Subcutaneous abdominal adipose tissue (tissue), 5 donors: ENCODE measurements around the gene SBSN.

ENCODE experiments used
- H3K27ac ChIP-seq: one replicate; pipeline ENCODE4 v1.7.0; 2013; ENCODE audit warnings: low read depth, mild to moderate bottlenecking, inconsistent platforms, low read length, moderate library complexity
- H3K27me3 ChIP-seq, 5 donors: one replicate each; pipeline ENCODE4 v1.7.0; 2013; ENCODE audit warnings: low read length in 5 of 5, inconsistent platforms in 1 of 5; ENCODE audit not compliant: control insufficient read depth in 5 of 5, insufficient read depth in 4 of 5
- H3K36me3 ChIP-seq, 5 donors: one replicate each; pipeline ENCODE4 v1.7.0; 2013; ENCODE audit warnings: low read length in 5 of 5; ENCODE audit not compliant: control insufficient read depth in 5 of 5, insufficient read depth in 5 of 5
- H3K4me1 ChIP-seq, 5 donors: one replicate each; pipeline ENCODE4 v1.7.0; 2013; ENCODE audit warnings: low read length in 5 of 5, mild to moderate bottlenecking in 3 of 5, moderate library complexity in 1 of 5; ENCODE audit not compliant: control insufficient read depth in 5 of 5, insufficient read depth in 5 of 5
- H3K4me3 ChIP-seq, 5 donors: one replicate each; pipeline ENCODE4 v1.7.0; 2013; ENCODE audit warnings: low read length in 5 of 5, low read depth in 1 of 5
- H3K9ac ChIP-seq, 5 donors: one replicate each; pipeline ENCODE4 v1.7.0; 2013; ENCODE audit warnings: low read length in 5 of 5, mild to moderate bottlenecking in 4 of 5, moderate library complexity in 3 of 5
- H3K9me3 ChIP-seq, 5 donors: one replicate each; pipeline ENCODE4 v1.7.0; 2013; ENCODE audit warnings: low read length in 5 of 5; ENCODE audit not compliant: control insufficient read depth in 5 of 5
- donor health status: healthy.
- donor health status: healthy.
- donor health status: healthy.
- donor health status: healthy.
- donor health status: healthy.

Gene SBSN

DNA sequence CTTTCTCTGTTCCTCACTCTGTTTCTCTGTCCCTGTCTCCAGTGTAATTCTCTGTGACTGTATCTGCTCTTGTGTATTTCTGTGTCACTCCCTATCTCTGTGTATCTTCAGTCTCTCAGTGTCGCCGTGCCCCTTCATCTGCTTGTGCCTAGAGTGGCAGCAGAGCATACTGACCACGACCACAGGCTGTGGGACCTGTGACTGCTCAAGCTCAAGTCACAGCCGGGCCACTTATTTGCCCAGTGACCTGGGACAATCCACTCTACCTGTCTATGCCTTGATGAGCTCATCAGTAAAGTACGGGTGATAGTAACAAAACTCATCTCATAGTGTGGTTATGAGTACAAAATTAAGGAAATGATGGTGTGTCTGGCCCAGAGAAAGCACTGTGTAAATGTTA lies 26.0 kb upstream of the SBSN start:
- peaks cover 0 to 5% (median 0%) of the 10 kb centered on the region in 5 donors for H3K36me3 ChIP-seq
- H3K27me3 ChIP-seq, result peaks cover 17 to 36% (median 28%) of the 10 kb centered on the region in 5 donors
- H3K4me3 ChIP-seq, result no peak overlapping the region
- H3K9ac ChIP-seq, result no peak overlapping the region
- no peaks in the 10 kb centered on the region for H3K9me3 ChIP-seq
- H3K27ac ChIP-seq, result no peak overlapping the region
- H3K4me1 ChIP-seq, result peaks cover 0 to 11% (median 8%) of the 10 kb centered on the region in 5 donors

DNA sequence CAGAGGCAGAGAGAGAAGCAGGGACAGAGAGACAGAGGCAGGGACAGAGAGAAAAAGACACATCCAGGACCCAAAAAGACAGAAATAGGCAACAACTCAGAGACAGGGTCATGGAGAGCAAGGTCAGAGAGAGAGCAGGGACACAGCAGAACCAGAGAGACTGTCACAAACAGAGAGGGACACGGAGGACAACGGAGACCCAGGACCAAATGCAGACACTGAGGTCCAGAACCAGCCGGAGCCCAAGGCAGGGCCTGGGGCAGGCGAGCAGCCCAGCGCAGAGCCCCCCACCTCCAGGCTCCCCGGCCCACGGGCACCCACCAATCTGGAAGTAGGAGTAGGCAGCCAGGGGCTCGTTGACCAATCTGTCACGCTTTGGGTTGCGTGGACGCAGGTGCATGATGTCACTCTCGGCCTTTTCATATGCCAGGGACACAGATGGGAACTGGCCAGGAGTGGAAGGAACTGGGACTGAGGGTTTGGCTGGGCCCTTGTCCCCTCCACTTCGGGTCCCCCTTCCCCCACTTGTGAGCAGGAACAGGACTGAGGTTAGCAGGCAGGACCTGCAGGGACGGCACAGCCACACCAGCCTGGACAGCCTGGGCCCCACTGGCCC lies 25.4 kb upstream of the SBSN start:
- H3K9ac ChIP-seq, result no peak overlapping the region
- H3K9me3 ChIP-seq, result no peaks in the 10 kb centered on the region
- H3K4me3 ChIP-seq, result no peak overlapping the region
- no peak overlapping the region for H3K27ac ChIP-seq
- H3K36me3 ChIP-seq, result peaks cover 0 to 5% (median 0%) of the 10 kb centered on the region in 5 donors
- peaks cover 11 to 30% (median 22%) of the 10 kb centered on the region in 5 donors for H3K27me3 ChIP-seq
- H3K4me1 ChIP-seq, result peaks cover 0 to 11% (median 7%) of the 10 kb centered on the region in 5 donors

DNA sequence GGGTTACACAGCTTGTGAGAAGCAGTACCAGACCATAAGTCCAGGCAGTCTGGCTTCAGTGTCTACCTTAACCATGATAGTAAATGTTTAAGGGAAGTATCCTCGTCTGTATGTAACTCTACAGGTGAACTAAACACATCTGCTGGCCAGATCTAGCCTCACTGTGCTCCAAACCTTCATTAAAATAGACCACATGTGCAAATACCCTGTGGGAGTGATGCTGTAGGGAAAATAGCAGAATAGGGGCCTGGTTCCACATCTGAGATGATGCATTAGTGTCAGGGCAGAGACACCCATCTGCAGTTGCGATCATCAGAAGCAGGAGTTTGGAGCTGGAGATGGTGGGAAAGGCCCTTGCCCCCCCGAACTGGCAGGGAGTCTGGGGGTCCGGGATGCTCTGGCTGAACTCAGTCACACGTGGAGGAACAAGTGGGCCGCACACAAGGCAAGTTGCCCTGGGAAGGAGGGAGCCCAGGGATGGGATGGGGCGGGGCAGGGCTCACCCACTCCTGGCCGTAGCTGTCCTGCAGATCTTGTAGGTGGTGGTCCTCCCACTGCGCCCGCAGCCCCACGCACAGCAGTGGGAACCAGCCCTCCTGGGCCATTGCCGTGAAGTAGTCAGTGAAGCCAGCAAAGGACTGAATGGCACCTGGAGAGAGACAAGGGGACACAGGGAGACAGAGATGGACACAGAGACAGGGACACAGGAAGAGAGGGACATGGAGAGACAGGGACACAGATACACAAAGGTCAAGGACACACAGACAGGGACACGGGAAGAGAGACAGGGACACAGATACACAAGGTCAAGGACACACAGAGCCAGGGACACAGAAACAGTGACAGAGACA lies 24.6 kb upstream of the SBSN start:
- Histone ChIP-seq H3K27ac (no peak overlapping the region), H3K4me3 (no peak overlapping the region), H3K9ac (no peak overlapping the region), H3K36me3 (peaks cover 0 to 5% (median 0%) of the 10 kb centered on the region in 5 donors), H3K4me1 (peaks cover 0 to 4% (median under 1%) of the 10 kb centered on the region in 5 donors), H3K9me3 (no peaks in the 10 kb centered on the region), H3K27me3 (peaks cover 6 to 23% (median 17%) of the 10 kb centered on the region in 5 donors)

DNA sequence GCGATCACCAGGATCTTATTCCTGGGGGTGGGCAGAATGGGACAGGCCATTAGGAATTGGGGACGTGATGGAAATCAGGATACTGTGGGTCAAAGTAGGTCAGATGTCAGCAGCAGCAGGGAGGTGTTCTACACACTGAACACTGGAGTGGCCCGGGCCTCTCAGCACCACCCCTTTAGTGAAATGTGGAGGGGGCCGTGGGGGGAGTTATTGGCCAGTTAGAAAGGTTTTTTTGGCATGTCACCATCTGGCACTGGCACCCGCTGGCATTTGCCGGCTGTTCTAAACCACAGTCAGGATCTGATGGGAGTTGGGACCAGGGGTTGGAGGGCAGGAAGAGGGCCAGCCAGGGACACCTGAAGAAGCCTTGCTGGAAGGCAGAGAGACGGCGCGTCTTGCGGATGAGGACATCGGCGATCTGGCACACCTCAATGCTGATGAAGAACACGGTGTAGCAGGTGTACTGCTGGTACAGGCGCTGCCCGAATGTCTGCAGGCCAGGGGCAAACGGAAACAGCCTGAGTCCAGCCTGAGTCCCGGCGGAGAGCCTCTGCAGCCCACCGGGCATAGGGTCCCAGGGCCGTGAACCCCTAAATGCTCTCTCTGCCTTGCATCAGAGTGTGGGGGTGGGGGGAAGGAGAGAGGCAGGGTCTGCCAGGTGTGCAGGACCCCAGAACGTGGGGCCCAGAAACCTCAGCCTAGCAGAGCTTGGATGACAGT lies 23.1 kb upstream of the SBSN start:
- peaks cover 3 to 8% (median 7%) of the 10 kb centered on the region in 5 donors for H3K4me1 ChIP-seq
- H3K9me3 ChIP-seq, result no peaks in the 10 kb centered on the region
- H3K27me3 ChIP-seq, result peaks cover 0 to 15% (median 5%) of the 10 kb centered on the region in 5 donors
- no peak overlapping the region for H3K4me3 ChIP-seq
- H3K36me3 ChIP-seq, result peaks cover 0 to 7% (median 5%) of the 10 kb centered on the region in 5 donors
- H3K9ac ChIP-seq, result no peak overlapping the region
- H3K27ac ChIP-seq, result no peak overlapping the region

DNA sequence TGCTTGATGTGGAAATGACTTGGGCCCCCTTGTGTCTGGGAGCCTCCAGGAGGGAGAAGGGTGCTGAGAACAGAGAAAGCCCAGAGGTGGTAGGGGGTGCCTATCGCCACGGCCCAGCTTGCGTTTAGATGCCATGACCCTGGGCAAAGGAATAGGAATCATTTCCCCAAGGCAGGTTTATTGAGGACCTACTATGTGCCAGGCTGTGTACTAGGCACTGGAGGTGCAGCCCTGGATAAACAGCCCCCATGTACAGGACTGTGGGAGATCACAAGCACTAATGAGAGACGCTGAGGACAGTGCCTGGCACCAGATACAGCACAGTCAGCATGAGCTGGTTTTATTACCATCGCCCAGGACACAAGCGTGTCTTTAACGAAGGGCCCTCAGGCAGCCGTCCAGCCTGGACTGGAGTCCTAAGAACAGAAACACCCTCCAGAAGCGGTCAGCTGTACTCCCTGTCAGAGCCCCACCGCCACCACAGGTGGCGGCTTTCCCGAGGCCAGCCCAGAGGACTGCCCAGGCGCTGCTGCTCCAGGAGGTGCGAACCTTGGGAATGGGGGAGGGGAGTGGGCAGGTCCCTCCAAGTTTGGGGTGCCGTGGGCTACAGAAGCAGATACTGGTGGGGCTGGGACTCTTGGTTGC lies 21.9 kb upstream of the SBSN start:
- no peak overlapping the region for H3K27ac ChIP-seq

DNA sequence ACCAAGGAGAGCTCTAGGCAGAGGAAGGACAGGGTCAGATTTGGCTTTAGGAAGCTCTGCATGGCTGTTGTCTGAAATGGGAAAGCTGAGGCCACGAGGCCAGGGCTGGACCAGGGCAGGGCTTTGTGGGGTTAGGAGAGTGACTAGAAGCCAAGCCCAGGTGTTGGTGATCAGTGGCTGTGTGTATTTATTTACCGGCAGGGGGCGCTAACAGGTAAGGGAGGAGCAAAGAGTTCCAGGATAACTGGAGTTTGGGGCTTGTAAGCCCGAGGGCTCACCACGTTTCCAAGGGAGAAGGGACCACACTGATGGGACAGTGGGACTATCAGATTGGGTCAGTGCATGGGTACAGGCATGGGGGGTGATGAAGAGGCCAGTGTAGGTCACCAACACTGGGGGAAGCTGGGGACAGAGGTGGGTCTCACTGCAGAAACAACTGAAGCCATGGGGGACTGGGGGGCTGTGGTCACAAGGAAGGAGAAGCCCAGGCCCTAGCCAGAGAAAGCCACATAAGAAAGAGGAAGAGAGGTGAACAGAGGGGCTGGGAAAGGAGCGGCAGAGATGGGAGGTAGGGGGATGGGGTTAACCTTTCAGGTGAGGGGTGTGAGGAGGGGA lies 21.2 kb upstream of the SBSN start:
- Histone ChIP-seq H3K4me1 (peaks cover 6 to 24% (median 23%) of the 10 kb centered on the region in 5 donors), H3K36me3 (peaks cover 0 to 7% (median 5%) of the 10 kb centered on the region in 5 donors), H3K9me3 (no peaks in the 10 kb centered on the region), H3K27ac (no peak overlapping the region), H3K27me3 (peaks cover 0 to 6% (median 0%) of the 10 kb centered on the region in 5 donors), H3K9ac (peak overlapping the region in 1 of 5 donors; percentile 0), H3K4me3 (no peak overlapping the region)

More for the DNA sequence above, 21.9 kb upstream of the SBSN start:
- Histone ChIP-seq H3K9me3 (no peaks in the 10 kb centered on the region), H3K9ac (peak overlapping the region in 1 of 5 donors; percentile 0), H3K27me3 (peaks cover 0 to 8% (median 1%) of the 10 kb centered on the region in 5 donors), H3K36me3 (peaks cover 0 to 7% (median 5%) of the 10 kb centered on the region in 5 donors), H3K4me3 (no peak overlapping the region), H3K4me1 (peaks cover 6 to 17% (median 15%) of the 10 kb centered on the region in 5 donors)

DNA sequence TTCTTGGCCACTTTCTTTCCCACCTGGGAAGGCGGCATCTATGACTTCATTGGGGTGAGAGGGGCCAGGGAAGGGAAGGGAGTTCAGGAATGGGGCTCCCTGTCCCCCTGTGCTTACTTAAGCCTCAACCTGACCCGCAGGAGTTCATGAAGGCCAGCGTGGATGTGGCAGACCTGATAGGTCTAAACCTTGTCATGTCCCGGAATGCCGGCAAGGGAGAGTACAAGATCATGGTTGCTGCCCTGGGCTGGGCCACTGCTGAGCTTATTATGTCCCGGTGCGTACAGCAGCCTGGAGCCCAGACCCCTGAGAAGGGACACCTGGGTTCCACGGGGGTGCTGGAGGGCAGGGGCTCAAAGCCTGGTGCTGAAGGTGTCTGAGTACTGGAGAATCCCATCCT lies 18.4 kb upstream of the SBSN start:
- Histone ChIP-seq H3K9ac (peak overlapping the region in 4 of 5 donors; percentile 86 to 96 (median 90)), H3K4me1 (peaks cover 6 to 28% (median 24%) of the 10 kb centered on the region in 5 donors), H3K9me3 (no peaks in the 10 kb centered on the region), H3K27me3 (no peaks in the 10 kb centered on the region), H3K4me3 (peak overlapping the region; percentile 70 to 87 (median 83)), H3K36me3 (peaks cover 0 to 9% (median 5%) of the 10 kb centered on the region in 5 donors), H3K27ac (no peak overlapping the region)

DNA sequence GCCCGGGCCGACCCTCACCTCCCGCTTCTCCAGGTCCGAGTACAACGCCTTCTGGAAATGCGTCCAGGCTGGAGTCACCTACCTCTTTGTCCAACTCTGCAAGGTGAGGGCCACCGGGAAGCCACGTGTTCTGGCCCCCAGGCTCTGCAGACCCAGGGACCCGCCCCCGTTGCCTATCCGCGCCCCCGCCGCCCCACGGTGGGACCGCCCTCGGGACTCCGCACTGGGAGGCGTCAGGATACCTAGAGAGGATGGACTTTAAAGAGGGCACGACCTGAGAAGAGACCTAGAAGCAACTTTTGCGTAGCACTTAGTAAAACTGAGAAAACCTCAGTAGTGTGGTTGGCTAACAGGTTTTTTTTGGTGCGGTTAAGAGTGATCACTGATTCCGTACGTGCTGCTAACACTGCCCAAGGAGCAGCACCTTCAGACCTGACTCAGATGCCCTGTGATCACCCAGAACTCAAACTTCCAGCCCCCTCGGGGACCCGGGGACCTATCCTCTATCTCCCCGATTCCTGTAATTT lies 17.8 kb upstream of the SBSN start:
- no peaks in the 10 kb centered on the region for H3K27me3 ChIP-seq
- H3K36me3 ChIP-seq, result peaks cover 0 to 9% (median 5%) of the 10 kb centered on the region in 5 donors
- no peaks in the 10 kb centered on the region for H3K9me3 ChIP-seq
- peaks cover 6 to 28% (median 24%) of the 10 kb centered on the region in 5 donors for H3K4me1 ChIP-seq
- peak overlapping the region; percentile 38 to 96 (median 87) for H3K9ac ChIP-seq
- H3K4me3 ChIP-seq, result peak overlapping the region; percentile 70 to 87 (median 83)
- H3K27ac ChIP-seq, result peak overlapping the region; percentile 69
